A375 (cell line): ENCODE measurements around the gene PRKRIP1. TPM values are rescaled to one million over a fixed set of nuclear protein-coding genes. Genes with fewer than 3 reads are reported as not detected.

Source experiments
- small RNA-seq: library from RNA; depleted of rRNA; stranded (forward); fragments of <200 nt; gene quantifications from one replicate; pipeline ENCODE3, GENCODE V24; 2014
- total RNA-seq: library from RNA; depleted of rRNA; stranded (reverse); fragments of >200 nt; shearing (Covaris generic); gene quantifications from 2 replicates; pipeline ENCODE4 v1.2.3, GENCODE V29; 2014; rRNA removed

PRKRIP1 gene
- total RNA-seq: 42.4 and 46.0 TPM in 2 replicates

GRCh38 chr7:102395873-102396709 lies at the start of gene PRKRIP1:
TSS of gene PRKRIP1 (plus strand) at chr7:102396363. CDS start at chr7:102396412, 49 bp downstream.

GRCh38 chr7:102356344-102356743 lies 39.8 kb upstream of the PRKRIP1 start, which contains the start of gene SPDYE6:
TSS of gene SPDYE6 (minus strand) at chr7:102356444. CDS start at chr7:102356023, 421 bp downstream.

GRCh38 chr7:102433219-102434038 lies 37.3 kb downstream of the PRKRIP1 start, which contains the start of gene ORAI2:
TSS of gene ORAI2 (plus strand) at chr7:102433575. CDS start at chr7:102438957, 5,382 bp downstream.

GRCh38 chr7:102464577-102465280 lies 68.6 kb downstream of the PRKRIP1 start, which contains the start of the genes ALKBH4 and LRWD1:
TSS of gene ALKBH4 (minus strand) at chr7:102464863. CDS start at chr7:102464836, 27 bp downstream.
TSS of gene LRWD1 (plus strand) at chr7:102464984. CDS start at chr7:102465081, 97 bp downstream.

Small RNA genes lying within 50 kb of the gene (small RNA-seq; reads per million reads assigned to genes)
- gene AC091390.4 (not detected), gene MIR548O (not detected)

Other genes starting within 250 kb of the PRKRIP1 start
- gene SH2B2, start 109.5 kb upstream of the PRKRIP1 start, total RNA-seq: 4.2 and 9.8 TPM in 2 replicates
- not detected in 2 replicates for gene SPDYE6, start 39.9 kb upstream of the PRKRIP1 start, total RNA-seq
- gene ORAI2, start 37.2 kb downstream of the PRKRIP1 start, total RNA-seq: 29.3 and 33.3 TPM in 2 replicates
- gene ALKBH4, start 68.5 kb downstream of the PRKRIP1 start, total RNA-seq: 18.6 and 22.4 TPM in 2 replicates
- 68.4 and 76.1 TPM in 2 replicates for gene LRWD1, start 68.6 kb downstream of the PRKRIP1 start, total RNA-seq
- 73.1 and 79.1 TPM in 2 replicates for gene POLR2J, start 82.6 kb downstream of the PRKRIP1 start, total RNA-seq
- 3.7 and 4.4 TPM in 2 replicates for gene RASA4B, start 121.4 kb downstream of the PRKRIP1 start, total RNA-seq
- gene UPK3BL2, start 147.3 kb downstream of the PRKRIP1 start, total RNA-seq: 21.6 and 24.7 TPM in 2 replicates
- gene SPDYE2, start 154.9 kb downstream of the PRKRIP1 start, total RNA-seq: not detected in 2 replicates
- 42.0 and 46.6 TPM in 2 replicates for gene POLR2J3, start 176.2 kb downstream of the PRKRIP1 start, total RNA-seq
- gene RASA4, start 220.4 kb downstream of the PRKRIP1 start, total RNA-seq: 8.6 and 9.7 TPM in 2 replicates
- gene UPK3BL1, start 246.4 kb downstream of the PRKRIP1 start, total RNA-seq: 14.8 and 16.4 TPM in 2 replicates